Measurements from ENCODE around the gene RNF175.

Gene RNF175

DNA sequence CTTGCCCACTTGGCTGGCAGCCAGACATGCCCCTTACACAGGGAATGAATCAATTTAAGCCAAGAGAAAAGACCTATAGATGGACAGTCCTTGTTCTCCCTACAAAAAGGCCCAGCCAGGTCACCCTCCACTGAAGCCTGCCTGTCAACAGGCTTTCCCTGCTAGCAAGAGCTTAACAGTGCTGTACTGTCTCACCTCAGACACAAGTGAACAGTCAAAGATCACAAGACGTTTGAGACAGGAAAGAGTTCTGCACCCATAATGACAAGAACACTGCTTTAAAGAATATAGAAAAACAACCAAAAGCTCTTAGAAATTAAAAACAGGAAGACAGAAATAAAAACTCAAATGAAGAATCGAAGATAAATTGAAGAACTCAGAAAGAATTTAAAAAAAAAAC is 4.6 kb downstream of the RNF175 start:
- DNase-seq: no peak
- intact Hi-C loops (cut with DNase I): no loop called here

DNA sequence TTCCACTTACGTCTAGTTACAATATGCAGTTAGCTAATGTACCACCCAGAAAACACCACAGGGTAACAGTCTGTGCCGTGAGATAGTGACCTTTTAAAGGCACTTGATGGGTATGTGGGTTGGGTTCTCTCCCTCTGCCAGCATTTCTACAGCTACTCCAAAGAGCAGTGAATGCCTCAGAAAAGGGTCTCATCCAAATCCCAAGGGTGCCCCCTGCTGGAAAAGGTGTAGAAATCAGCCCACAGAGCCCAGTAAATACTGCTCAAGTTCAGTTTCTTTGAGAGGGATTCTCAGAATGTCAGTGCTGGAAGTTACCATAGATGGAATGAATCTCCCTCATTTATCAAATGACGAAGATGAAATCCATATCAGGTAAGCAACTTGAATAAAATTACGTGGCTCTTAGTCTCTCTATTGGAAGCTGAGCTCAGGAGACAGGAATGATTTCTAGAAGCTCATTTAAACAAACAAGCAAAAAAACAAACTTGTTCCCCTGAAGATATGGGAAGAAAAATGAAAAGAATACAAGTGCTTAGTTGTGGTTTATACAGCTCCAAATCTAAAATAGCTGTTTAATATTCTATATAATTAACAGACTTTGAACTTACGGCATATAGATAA is 9.5 kb downstream of the RNF175 start:
- intact Hi-C loops (cut with DNase I): loop anchor here (5.0 kb wide), 1 partner anchor 108 kb away; no protein-coding TSS in a partner anchor
- DNase-seq: peak in 6 of 10 donors; percentile 31 to 90 (median 56)

DNA sequence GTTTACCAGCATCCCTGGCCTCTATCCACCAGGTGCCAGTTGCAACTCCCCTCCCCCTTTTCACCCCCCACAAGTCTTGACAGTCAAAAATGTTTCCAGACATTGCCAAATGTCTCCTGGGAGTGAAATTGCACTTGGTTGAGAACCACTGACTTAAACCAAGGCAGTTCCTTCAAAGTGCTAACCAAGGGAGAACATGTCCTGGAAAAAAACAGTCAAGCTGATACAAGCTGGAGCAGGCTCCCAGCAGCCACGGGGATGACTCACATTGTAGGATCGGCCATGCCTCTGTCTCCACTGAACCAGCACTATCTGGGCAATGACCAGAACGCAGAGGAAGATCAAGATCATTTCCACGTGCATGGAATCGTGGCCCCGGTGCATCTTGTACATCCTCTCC is 11.4 kb downstream of the RNF175 start:
- intact Hi-C loops (cut with DNase I): loop anchor here (10.0 kb wide), 1 partner anchor 404 kb away; the partner anchor contains the start of gene MND1
- peak in 3 of 10 donors; percentile 40 to 85 (median 71) for DNase-seq

DNA sequence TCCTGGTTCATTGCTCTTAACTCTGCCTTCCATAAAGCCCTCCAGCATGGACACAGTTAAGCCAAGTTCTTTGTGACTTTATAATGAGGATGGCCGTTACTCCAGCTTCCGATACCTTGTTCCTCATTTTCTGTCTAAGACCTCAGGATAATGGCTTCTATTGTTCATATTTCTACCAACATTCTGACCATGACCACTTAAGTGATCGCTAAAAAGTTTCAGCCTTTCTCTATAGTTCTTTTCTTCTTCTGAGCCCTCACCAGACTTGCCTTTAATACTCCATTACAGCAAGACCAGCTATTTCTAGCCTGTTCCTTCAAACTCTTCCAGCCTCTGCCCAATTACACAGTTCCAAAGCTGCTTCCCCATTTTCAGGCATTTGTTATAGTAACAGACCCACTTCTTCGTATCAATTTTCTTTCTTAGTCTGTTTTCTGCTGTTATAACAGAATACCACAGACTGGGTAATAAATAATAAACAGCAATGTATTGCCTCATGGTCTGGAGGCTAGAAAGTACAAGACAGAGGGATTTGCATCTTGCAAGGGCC is 12.3 kb downstream of the RNF175 start:
- intact Hi-C loops (cut with DNase I): loop anchor here (10.0 kb wide), 1 partner anchor 403 kb away; the partner anchor contains the start of gene MND1
- no peak for DNase-seq

DNA sequence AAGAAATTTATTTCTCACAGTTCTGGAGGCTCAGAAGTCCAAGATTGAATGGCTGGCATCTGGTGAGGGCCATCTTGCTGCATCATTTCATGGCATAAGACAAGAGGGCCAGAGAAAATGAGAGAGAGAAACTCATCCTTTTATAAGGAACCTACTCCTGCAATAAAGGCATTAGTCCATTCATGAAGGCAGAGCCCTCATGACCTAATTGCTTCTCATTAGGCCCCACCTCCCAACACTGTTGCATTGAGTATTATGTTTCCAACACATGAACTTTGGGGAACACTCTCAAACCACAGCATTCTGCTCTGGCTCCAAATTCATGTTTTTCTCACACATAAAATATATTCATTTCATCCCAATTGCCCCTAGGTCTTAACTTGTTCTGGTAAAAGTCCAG is 14.2 kb downstream of the RNF175 start:
- no peak for DNase-seq
- intact Hi-C loops (cut with DNase I): loop anchor here (10.0 kb wide), 1 partner anchor 401 kb away; the partner anchor contains the start of gene MND1

DNA sequence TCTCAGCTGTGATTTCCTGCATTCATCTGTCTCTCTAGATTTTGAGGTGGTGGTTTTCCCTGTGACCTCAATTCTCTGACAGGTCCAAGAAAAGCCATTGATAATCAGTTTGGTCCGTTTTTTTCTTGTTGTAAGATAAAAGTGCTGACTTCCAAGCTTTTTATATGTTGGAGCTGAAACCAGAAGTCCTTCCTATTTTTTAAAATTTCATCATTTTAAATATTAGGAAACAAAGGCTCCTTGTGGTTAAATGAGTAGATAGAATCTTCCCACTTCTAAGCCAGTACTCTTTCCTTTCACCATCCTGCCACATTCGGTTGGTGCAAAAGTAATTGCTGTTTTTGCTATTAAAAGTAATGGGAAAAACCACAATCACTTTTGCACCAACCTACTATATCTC is 18.3 kb downstream of the RNF175 start:
- no peak for DNase-seq
- intact Hi-C loops (cut with DNase I): loop anchor here (10.0 kb wide), 1 partner anchor 397 kb away; the partner anchor contains the start of gene MND1

DNA sequence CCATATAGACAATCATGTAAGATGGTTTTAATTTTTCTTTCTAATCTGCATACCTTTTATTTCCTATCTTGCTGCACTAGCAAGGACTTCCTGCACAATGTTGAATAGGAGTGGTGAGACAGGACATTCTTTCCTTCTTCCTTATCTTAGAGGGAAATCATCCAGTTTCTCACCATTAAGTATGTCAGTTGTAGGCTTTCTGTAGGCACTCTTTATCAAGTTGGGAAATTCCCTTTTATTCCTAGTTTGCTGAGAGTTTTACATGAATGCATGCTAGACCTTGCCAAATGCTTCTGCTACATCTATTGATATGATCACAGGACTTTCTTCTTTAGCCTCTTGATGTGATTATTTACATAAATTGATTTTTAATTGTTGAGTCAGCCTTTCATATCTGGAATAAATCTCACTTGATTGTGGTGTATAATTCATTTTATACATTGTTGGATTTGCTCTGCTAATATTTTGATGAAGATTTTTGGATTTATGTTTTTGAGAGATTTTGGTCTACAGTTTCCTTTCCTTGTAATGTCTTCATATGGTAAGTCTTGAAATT is 23.8 kb downstream of the RNF175 start:
- intact Hi-C loops (cut with DNase I): no loop called here
- DNase-seq: no peak

DNA sequence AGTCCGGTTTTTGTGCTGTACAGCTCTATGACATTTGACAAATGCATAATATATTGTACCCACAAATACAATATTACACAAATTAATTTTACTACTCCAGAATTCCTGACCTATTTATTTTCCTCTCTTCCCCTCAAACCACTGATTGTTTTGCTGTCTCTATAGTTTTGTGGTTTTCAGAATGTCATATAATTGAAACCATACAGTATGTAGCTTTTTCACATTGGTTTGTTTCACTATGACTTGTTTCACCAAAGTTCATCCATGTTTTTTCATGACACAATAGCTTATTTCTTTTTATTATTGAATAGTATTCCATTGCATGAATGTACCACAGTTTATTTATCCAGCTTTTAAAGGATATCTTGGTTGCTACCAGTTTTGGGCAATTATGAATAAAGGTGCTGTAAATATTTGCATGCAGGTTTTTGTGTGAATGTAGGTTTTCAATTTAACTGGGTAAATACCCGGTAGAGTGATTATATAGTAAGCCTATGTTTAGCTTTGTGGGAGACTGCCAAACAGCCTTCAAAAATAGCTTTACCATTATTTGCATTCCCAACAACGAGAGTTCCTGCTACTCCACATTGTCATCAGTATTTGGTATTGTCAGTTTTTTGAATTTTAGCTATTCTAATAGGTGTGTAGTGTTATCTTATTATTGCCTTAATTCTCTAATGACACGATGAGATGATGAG is 25.9 kb downstream of the RNF175 start:
- DNase-seq: no peak
- intact Hi-C loops (cut with DNase I): no loop called here

DNA sequence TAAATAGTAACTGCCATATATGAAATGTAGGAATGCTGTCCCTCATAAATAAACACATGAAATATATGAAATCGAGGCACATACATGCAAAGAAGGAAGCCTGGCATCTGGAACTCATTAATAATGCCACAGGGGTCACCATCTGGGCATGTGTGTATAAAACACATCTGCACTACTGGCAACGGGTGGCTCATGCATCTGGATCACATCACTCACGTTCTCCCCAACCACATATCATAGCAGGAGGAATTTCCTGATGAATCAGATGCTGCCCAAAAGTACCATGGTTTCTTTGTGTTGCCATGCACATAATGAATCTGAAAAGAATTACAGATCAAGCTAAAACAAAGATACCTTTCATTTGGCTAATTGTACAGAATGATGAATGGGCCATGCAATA is 28.6 kb downstream of the RNF175 start:
- no peak for DNase-seq
- intact Hi-C loops (cut with DNase I): no loop called here

DNA sequence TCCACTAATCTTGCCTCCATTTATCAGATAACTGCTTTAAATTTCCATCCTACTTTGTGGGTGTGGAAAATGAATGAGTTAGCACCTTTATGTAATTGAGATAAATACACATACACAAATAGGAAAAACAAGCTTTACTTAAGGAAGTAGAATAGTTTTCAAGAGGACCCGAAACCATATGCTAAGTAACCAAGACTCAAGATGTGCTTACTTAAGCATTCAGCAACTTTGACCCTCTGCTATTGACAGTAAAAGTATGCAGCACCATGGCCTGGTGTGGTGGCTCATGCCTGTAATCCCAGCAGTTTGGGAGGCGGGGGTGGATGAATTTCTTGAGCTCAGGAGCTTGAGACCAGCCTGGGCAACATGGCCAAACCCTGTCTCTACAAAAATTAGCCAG is 29.9 kb downstream of the RNF175 start:
- intact Hi-C loops (cut with DNase I): no loop called here
- no peak for DNase-seq

DNA sequence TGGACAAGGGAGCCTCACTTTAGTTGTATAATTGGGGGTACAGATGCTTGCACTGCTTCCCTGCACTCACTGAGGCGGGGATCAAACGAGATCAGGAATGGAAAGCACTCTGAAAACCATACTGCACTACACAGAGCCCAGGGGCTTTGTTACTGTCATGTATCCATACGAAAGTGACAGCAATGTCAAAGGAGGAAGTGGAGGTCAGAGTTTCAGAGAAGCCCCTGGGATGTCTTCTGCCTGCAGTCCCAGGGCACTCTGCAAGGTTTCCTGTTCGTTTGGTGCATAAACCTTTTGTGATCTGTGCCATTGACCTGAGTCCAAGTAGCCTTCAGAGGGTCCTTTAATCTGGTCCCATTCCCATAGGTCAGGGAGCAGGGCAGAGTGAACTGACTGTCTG is 31.2 kb downstream of the RNF175 start:
- no peak for DNase-seq
- intact Hi-C loops (cut with DNase I): no loop called here

DNA sequence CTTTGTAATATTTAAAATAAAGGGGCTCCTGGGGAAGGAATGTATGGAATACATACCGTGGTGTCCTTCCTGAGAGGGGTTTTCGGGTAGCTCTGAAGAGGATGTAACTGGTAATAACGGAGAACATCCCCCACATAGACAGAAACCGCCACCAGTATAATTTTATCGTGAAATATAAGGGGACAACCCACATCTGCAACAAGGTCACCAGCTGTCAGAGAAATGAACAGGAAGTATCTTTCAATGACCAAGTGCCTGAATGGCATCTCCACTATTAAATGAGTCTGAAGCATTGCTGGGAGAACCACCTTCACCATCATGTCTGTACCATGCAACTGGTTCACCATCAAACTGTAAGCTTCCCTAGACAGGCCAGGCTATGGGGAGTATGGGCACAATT is 31.7 kb downstream of the RNF175 start:
- DNase-seq: no peak
- intact Hi-C loops (cut with DNase I): no loop called here

DNA sequence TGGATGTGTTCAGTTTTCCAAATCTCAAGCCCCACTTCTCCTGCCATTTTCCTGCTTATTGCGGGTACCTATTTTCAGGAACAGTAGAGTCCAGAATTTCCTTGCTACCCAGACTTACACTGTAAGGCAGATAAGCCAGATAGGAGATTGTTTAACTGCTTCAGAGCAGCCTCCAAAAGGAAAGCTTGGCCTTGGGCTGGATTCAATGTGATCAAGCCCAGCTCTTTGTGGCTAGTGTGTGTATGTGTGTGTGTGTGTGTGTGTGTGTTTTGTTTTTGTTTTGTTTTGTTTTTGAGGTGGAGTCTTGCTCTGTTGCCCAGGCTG is 34.0 kb downstream of the RNF175 start:
- intact Hi-C loops (cut with DNase I): no loop called here
- DNase-seq: no peak

DNA sequence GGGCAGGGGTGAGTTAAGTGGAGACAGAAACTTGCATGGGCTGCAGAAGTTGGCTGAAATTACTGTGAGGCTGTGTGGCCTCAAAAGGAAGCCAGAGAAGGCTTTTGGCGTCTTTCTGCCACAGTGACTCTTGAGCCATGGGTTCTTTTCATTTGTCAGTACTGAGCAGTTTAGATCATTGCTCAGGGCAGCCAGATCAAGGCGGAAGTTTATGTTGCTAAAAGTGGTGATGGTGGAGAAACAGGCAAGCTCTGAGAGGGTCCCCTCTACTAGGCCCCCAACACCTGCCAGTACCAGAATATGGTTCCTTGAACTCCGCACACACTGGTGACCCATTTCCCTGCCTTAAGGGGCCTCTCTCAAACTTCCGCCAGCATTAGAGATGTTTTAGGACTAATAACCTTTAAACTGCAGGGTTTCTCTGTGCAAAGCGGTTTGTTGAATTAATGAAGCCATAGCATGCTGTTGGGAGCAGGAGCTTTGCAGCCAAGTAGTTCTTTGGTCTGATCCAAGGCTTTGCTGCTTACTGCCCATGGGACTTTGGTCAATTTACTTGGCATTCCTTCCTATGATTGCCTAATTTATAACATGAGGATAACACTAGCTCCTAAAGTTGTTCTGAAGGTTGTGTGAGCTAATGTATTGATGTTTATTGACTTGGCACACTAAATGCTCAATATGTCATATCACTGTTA is 34.5 kb downstream of the RNF175 start:
- intact Hi-C loops (cut with DNase I): no loop called here
- DNase-seq: no peak

DNA sequence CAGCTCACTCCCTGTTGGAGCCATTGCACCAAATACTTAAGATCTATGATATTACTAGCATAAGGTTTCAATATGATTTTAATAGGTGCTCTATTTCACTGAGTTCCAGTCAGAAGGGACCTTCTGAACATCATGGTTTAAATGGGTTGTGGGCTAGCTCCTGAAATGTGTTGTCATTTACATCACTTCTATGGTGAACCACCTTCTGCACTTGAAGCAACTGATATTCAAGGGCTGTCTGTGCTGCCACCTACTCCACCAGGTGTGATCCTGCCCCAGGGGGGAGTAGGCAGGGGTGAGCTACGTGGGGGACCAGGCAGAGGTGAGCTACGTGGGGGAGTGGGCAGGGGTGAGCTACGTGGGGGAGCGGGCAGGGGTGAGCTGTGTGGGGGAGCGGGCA is 35.2 kb downstream of the RNF175 start:
- no peak for DNase-seq
- intact Hi-C loops (cut with DNase I): no loop called here

DNA sequence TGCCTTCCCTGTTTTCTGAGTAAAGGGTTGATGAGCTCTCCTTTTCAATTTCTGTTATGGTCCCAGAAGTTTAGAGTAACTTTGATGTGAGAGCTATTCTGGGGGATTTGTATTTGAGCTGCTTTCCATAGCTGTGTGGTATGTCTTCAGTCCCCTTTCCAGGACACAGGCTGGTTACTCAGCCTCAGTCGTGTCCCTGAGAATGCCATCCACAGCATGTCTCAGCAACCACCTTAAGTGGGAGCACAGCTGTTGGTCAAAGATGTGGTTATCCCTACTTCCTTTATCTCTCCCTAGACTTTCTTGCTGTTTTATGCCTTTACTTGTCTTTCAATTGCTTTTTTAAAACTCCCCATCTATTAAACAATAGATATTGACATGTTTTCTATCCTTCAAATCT is 37.8 kb downstream of the RNF175 start:
- intact Hi-C loops (cut with DNase I): no loop called here
- no peak for DNase-seq

DNA sequence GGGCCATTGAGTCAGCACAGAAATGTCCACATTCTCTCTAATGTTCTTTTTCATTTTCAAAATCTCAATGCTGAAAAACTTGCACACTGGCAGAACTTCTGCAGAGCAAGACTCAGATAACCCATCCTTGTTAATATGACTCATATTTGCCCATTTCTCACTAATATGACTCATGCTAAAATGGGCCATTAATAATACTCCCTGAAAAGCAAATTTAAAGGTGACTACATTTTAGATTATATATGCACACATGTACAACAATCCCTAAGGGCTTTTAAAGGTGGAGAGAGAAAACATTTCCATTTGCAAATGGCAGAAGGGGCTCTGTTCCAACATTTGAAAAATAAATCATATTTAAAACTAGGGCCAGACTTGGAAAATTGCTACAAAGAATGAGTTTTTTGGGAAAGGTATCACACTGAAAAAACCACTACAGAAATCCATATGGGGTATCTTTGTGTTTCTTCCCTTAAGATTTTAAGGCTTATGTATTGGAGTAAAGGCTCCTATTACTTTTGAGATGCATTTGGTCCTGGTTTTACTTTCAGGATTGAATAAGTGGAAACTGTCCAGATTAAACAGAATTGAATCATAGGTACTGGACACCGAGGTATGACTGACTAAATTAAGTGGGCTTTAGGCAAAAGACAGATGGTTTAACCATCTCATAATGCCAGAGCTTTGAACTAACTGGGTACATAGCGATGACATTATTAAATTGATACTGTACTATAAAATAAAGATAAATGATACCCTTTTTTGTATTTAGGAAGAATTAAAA is 45.8 kb downstream of the RNF175 start:
- no peak for DNase-seq
- intact Hi-C loops (cut with DNase I): no loop called here

DNA sequence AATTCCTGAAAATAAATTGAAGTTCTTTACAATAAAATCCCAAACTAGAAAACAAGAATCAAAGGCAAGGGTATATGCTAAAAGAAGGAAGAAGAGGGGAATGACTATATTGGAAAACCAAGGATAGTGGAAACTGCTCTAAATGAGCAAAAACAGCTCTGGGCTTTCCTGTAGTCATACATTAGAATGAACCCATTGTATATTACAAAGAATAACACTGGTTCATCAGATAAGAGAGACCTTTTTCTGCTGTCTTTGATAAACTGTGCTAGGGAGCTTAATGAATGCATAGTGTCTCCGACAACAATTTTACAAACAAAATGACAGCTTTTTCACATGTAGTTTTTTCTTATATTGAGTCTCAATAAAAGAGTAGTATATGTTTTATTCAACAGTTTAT is 49.1 kb downstream of the RNF175 start:
- no peak for DNase-seq
- intact Hi-C loops (cut with DNase I): no loop called here

DNA sequence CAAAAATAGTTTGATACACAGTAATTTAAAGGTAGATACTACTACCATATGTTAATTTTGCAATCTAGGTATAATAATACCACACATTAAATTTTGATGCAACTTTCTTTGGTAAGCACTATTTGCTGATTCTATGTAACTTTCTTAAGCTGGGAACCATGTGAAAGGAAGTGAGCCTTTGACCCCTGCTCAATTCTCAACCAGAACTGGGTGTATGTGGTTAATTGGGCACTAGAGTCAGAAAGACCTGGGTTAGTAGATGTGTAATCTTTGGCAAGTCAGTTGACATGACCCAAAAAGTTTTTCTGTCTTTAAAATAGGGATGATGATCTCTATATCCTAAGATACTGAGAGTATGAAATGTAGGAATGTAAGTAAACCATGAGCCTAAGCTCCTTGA is 53.3 kb downstream of the RNF175 start:
- DNase-seq: no peak
- intact Hi-C loops (cut with DNase I): no loop called here

DNA sequence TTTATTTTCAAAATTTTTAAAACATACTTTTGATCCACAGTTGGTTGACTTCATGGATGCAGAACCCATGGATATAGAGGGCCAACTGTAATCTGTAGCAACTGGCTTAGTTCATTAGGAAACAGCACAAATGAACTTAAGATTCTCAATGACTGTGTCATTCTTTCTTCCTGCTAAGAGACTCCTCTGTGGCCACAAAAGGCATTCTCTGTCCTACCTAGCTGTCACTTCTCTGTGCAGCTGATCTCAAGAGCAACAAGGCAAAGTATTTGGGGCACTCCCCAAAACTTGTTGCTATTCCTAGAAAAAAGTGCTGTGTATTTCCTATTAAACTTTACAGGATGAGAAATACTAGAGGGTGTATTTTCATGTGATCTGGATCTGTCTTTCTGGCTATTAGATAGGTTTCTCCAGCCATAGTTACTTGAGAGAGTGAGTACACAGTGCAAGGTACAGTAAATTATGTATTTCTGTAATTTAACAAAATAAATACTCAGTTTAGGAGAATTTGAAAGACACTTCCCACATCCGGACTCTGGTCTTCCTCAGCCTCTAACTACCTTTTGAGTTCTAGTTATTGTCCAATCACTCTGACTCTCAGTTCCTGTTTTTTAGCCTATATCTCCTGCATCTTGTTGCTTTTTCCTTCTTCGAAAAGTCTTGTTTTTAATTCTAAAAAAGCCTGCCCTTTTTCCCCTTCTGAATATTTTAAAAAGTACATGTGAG is 53.9 kb downstream of the RNF175 start:
- no peak for DNase-seq
- intact Hi-C loops (cut with DNase I): no loop called here

All from posterior cingulate gyrus (tissue), 11 donors.